HepG2 (cell line): ENCODE measurements around the gene TRIM34. TPM values are rescaled to one million over a fixed set of nuclear protein-coding genes. Genes with fewer than 3 reads are reported as not detected.

ENCODE experiments used
- ATAC-seq: fragments of 200-7000 bp; cut with Tn5 transposase; 3 replicates; pipeline ENCODE4 v1.9.1; 2020; ENCODE audit warnings: mild to moderate bottlenecking, moderate library complexity
- BruUV-seq: library from RNA; stranded (reverse); fragments of 400-500 nt; replicated peaks from 2 replicates; lab custom pipeline; 2021; lab: Mats Ljungman, UMichigan
- CTCF ChIA-PET: fragments of 300-600 bp; formaldehyde crosslinking; extraction: SDS; loops from one replicate; lab custom pipeline; 2021; ENCODE audit warnings: low total read pairs, inconsistent platforms, low intra/inter-chr PET ratio; lab: Yijun Ruan, JAX
- POLR2A ChIA-PET: fragments of 350-600 bp; sonication (Branson Sonifier 250); formaldehyde crosslinking; loops from one replicate; lab custom pipeline; 2020; ENCODE audit warnings: antibody characterized with exemption, inconsistent platforms; lab: Yijun Ruan, JAX
- DNase-seq: peaks from one replicate; pipeline ENCODE4 v3.0.0-alpha.2; 2015; ENCODE audit warnings: low spot score
- FAIRE-seq: peaks from 3 replicates; lab custom pipeline; 2011; peaks lifted over from hg19 to GRCh38; lab: Jason Lieb, UNC
- H2AFZ ChIP-seq: one replicate; pipeline ENCODE4 v1.6.1; 2011; ENCODE audit warnings: low read length, inconsistent platforms
- H3K27ac ChIP-seq: fragments of 300-600 bp; 3 replicates; pipeline ENCODE4 v1.8.0; 2011; ENCODE audit warnings: mixed run types, mild to moderate bottlenecking, mixed read lengths, low read length, inconsistent platforms; ENCODE audit not compliant: insufficient read depth; ENCODE audit errors: extremely low read length
- H3K27me3 ChIP-seq, 2 experiments: fragments of 200-600 bp in 1 of 2; 2 replicates in 1 of 2; 3 replicates in 1 of 2; pipeline versions ENCODE4 v1.6.0 to v1.8.0; 2011; ENCODE audit warnings: low read length in 2 of 2, mild to moderate bottlenecking in 2 of 2, moderate library complexity in 2 of 2, inconsistent platforms in 1 of 2; ENCODE audit not compliant: insufficient read depth in 2 of 2, control insufficient read depth in 1 of 2
- H3K36me3 ChIP-seq, 2 experiments: fragments of 200-600 bp in 1 of 2; replicated peaks in 1 of 2; 2 replicates in 1 of 2; 3 replicates in 1 of 2; pipeline versions ENCODE4 v1.5.1 to v1.8.0; 2011; ENCODE audit warnings: low read length in 2 of 2, inconsistent platforms in 1 of 2; ENCODE audit not compliant: insufficient read depth in 2 of 2, control insufficient read depth in 1 of 2
- H3K4me1 ChIP-seq: 2 replicates; pipeline ENCODE4 v1.5.1; 2012; ENCODE audit warnings: low read length, inconsistent platforms; ENCODE audit not compliant: insufficient read depth
- H3K4me2 ChIP-seq: 2 replicates; pipeline ENCODE4 v1.6.0; 2011; ENCODE audit warnings: low read depth, low read length, inconsistent platforms
- H3K4me3 ChIP-seq, 3 experiments: fragments of 200-600 bp in 1 of 3; sonication (generic), shearing (Covaris generic) in 1 of 3; replicated peaks in 1 of 3; 2 replicates each; pipeline ENCODE4 v1.5.1; 2011 to 2016; ENCODE audit warnings: low read length in 3 of 3, inconsistent platforms in 2 of 3, low read depth in 2 of 3, mild to moderate bottlenecking in 2 of 3, control low read depth in 1 of 3, mixed read lengths in 1 of 3; ENCODE audit not compliant: insufficient read depth in 1 of 3
- H3K79me2 ChIP-seq: one replicate; pipeline ENCODE4 v1.6.1; 2011; ENCODE audit warnings: low read length, inconsistent platforms; ENCODE audit not compliant: insufficient read depth
- H3K9ac ChIP-seq: 2 replicates; pipeline ENCODE4 v1.6.0; 2011; ENCODE audit warnings: mild to moderate bottlenecking, low read depth, low read length, inconsistent platforms; ENCODE audit not compliant: insufficient read depth
- H3K9me3 ChIP-seq: 2 replicates; pipeline ENCODE4 v1.5.1; 2012; ENCODE audit warnings: mild to moderate bottlenecking, low read length
- H4K20me1 ChIP-seq: 2 replicates; pipeline ENCODE4 v1.6.0; 2011; ENCODE audit warnings: inconsistent platforms, mild to moderate bottlenecking, low read length, moderate library complexity; ENCODE audit not compliant: insufficient read depth
- FOXP1 ChIP-seq, 2 experiments: fragments of 450-650 bp in 1 of 2; IDR thresholded peaks; 2 replicates each; pipeline ENCODE4 v1.6.1; 2017 to 2018; ENCODE audit warnings: antibody characterized with exemption in 1 of 2
- IKZF4 ChIP-seq: sonication (generic); formaldehyde crosslinking; IDR thresholded peaks from 2 replicates; pipeline ENCODE4 v1.5.1; 2020; ENCODE audit warnings: borderline replicate concordance, mild to moderate bottlenecking, low read depth, missing genetic modification reagents; ENCODE audit errors: not compliant biosample characterization
- KLF13 ChIP-seq: sonication (generic); formaldehyde crosslinking; IDR thresholded peaks from 2 replicates; pipeline ENCODE4 v1.4.0; 2020; ENCODE audit warnings: mild to moderate bottlenecking, missing genetic modification reagents
- KLF16 ChIP-seq, 2 experiments: sonication (generic) in 1 of 2; formaldehyde crosslinking in 1 of 2; IDR thresholded peaks; 2 replicates each; pipeline versions ENCODE4 v1.6.1 to v1.8.0; 2016 to 2023; ENCODE audit warnings: missing genetic modification reagents in 2 of 2, missing compliant biosample characterization in 1 of 2
- MED1 ChIP-seq: sonication (generic); formaldehyde crosslinking; IDR thresholded peaks from 2 replicates; pipeline ENCODE4 v1.4.0; 2020; ENCODE audit warnings: missing genetic modification reagents
- MXI1 ChIP-seq: IDR thresholded peaks from 3 replicates; pipeline ENCODE4 v1.6.1; 2012; ENCODE audit warnings: low read depth, low read length, inconsistent platforms, borderline replicate concordance
- NONO ChIP-seq, 2 experiments: fragments of 450-650 bp in 1 of 2; sonication (generic) in 1 of 2; formaldehyde crosslinking in 1 of 2; IDR thresholded peaks in 1 of 2; conservative IDR thresholded peaks in 1 of 2; 2 replicates each; pipeline versions ENCODE4 v1.6.1 to v1.8.0; 2017 to 2022; ENCODE audit warnings: mild to moderate bottlenecking in 1 of 2, missing genetic modification reagents in 1 of 2, moderate library complexity in 1 of 2
- PHF20 ChIP-seq: sonication (generic); formaldehyde crosslinking; IDR thresholded peaks from 2 replicates; pipeline ENCODE4 v1.5.0; 2020; ENCODE audit warnings: mild to moderate bottlenecking, missing genetic modification reagents
- TBP ChIP-seq: sonication (generic); formaldehyde crosslinking; IDR thresholded peaks from 2 replicates; pipeline ENCODE4 v1.5.0; 2020; ENCODE audit warnings: missing genetic modification reagents
- TCF7L2 ChIP-seq: IDR thresholded peaks from 2 replicates; pipeline ENCODE4 v1.6.1; 2011; ENCODE audit warnings: mild to moderate bottlenecking, low read depth, low read length, moderate library complexity
- ZFP90 ChIP-seq: sonication (generic); formaldehyde crosslinking; IDR thresholded peaks from 2 replicates; pipeline ENCODE4 v1.8.0; 2022; ENCODE audit warnings: missing genetic modification reagents, mild to moderate bottlenecking, inconsistent platforms, borderline replicate concordance
- ZNF121 ChIP-seq: sonication (generic); formaldehyde crosslinking; IDR thresholded peaks from 2 replicates; pipeline ENCODE4 v1.5.0; 2020; ENCODE audit warnings: mild to moderate bottlenecking, missing genetic modification reagents
- ZNF232 ChIP-seq: sonication (generic); formaldehyde crosslinking; IDR thresholded peaks from 2 replicates; pipeline ENCODE4 v1.4.0; 2020; ENCODE audit warnings: missing genetic modification reagents, borderline replicate concordance
- ZNF510 ChIP-seq: sonication (generic); formaldehyde crosslinking; IDR thresholded peaks from 2 replicates; pipeline ENCODE4 v1.4.0; 2020; ENCODE audit warnings: low read depth, mild to moderate bottlenecking, missing genetic modification reagents
- ZSCAN12 ChIP-seq: sonication (generic); formaldehyde crosslinking; IDR thresholded peaks from 2 replicates; pipeline ENCODE4 v1.9.0; 2021; ENCODE audit warnings: mild to moderate bottlenecking, missing genetic modification reagents
- ZSCAN20 ChIP-seq: sonication (generic); formaldehyde crosslinking; IDR thresholded peaks from 2 replicates; pipeline ENCODE4 v1.4.0; 2020; ENCODE audit warnings: missing genetic modification reagents, mild to moderate bottlenecking, borderline replicate concordance
- WGBS: methylation state at CpG from one replicate; pipeline ENCODE4 v1.1.6; 2017; ENCODE audit warnings: low lambda C conversion rate; 5-methylcytosine and 5-hydroxymethylcytosine counted together
- in situ Hi-C: cut with HindIII; loops from 2 replicates; pipeline ENCODE4 v1.10.0; 2017; ENCODE audit warnings: low pct_unique_long_range_greater_than_20kb; ENCODE audit not compliant: extremely low pct_ligation_motif_present
- intact Hi-C: fragments of 100-400 bp; cut with micrococcal nuclease; formaldehyde crosslinking; loops from one replicate; pipeline ENCODE4 v1.10.0; 2022; ENCODE audit not compliant: unreplicated experiment
- polyA plus RNA-seq, 8 experiments: library from polyadenylated mRNA; depleted of rRNA in 3 of 8; stranded (reverse) in 7 of 8; unstranded in 1 of 8; fragments of >200 nt; fragmentation: Illumina TruSeq in 4 of 8; extraction: Trizol in 4 of 8; gene quantifications; 2 replicates each; pipeline versions ENCODE4 v1.2.1 to v1.2.3, GENCODE V29; 2011 to 2016; ENCODE audit warnings: low read depth in 4 of 8, missing spikeins in 1 of 8, mixed read lengths in 1 of 8; ENCODE audit not compliant: insufficient read depth in 1 of 8
- total RNA-seq, 5 experiments: library from RNA; depleted of rRNA; stranded (reverse); fragments of >200 nt; fragmentation: Illumina TruSeq; extraction: Trizol; gene quantifications; 2 replicates each; pipeline ENCODE4 v1.2.3, GENCODE V29; 2016; ENCODE audit warnings: low read depth in 1 of 5
- TF ChIP-seq, protein P1 (sequence below): sonication (generic); formaldehyde crosslinking; IDR thresholded peaks from 2 replicates; pipeline ENCODE4 v1.5.1; 2020; ENCODE audit warnings: mild to moderate bottlenecking, missing genetic modification reagents, moderate library complexity
- TF ChIP-seq, protein P2 (sequence below): IDR thresholded peaks from 2 replicates; pipeline ENCODE4 v1.6.1; 2016; ENCODE audit warnings: missing genetic modification reagents, missing compliant biosample characterization
- TF ChIP-seq, protein P3 (sequence below): sonication (generic); formaldehyde crosslinking; IDR thresholded peaks from 2 replicates; pipeline ENCODE4 v1.5.1; 2020; ENCODE audit warnings: missing genetic modification reagents, mild to moderate bottlenecking, borderline replicate concordance

Gene TRIM34
- total and polyA plus RNA-seq, 2 of the 13 experiments (the other 11 are each of a cell fraction or from before 2014, with no cell fraction given) = 0.13 to 0.42 TPM

DNA sequence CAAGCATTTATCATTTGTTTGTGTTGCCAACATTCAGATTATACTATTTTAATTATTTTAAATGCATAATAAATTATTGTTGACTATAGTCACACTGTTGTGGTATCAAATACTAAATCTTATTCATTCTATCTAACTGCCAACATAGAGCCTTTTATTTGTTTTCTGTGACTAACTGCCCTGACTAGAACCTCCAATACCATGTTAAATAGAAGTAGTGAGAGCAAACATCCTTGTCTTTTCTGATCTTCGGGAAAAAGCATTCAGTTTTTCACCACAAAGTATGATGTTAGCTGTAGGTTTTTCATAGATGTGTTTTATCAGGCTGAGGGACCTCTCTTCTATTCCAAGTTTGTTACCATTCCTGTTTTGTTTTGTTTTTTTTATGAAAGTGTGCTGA lies 15.2 kb downstream of the TRIM34 start:
- ChIA-PET POLR2A (no interaction called here), CTCF (no interaction called here)
- in situ Hi-C loops = no loop called here
- ATAC-seq = no peak
- Histone ChIP-seq H3K4me3 (no peak overlapping the region), H3K9me3 (no peaks in the 10 kb centered on the region), H2AFZ (no peak overlapping the region), H4K20me1 (no peaks in the 10 kb centered on the region), H3K9ac (no peak overlapping the region), H3K36me3 (no peaks in the 10 kb centered on the region), H3K4me2 (no peak overlapping the region), H3K27me3 (no peaks in the 10 kb centered on the region), H3K27ac (no peak overlapping the region), H3K4me1 (no peaks in the 10 kb centered on the region), H3K79me2 (no peaks in the 10 kb centered on the region)
- TF ChIP-seq ZNF232 = no peak
- no peak for TF ChIP-seq ZNF510 (CRISPR knock-in tag)
- TF ChIP-seq FOXP1 (IDR thresholded peaks at IDR 0.05) = no peak
- no peak for TF ChIP-seq FOXP1 (CRISPR knock-in tag; IDR thresholded peaks at IDR 0.05)
- TF ChIP-seq TCF7L2 = no peak
- TF ChIP-seq KLF13 = no peak
- TF ChIP-seq ZSCAN20 (CRISPR knock-in tag) = no peak
- TF ChIP-seq MXI1 = no peak
- no peak for TF ChIP-seq PHF20 (CRISPR knock-in tag)
- TF ChIP-seq IKZF4 (CRISPR knock-in tag) = no peak
- TF ChIP-seq, protein P1, sequence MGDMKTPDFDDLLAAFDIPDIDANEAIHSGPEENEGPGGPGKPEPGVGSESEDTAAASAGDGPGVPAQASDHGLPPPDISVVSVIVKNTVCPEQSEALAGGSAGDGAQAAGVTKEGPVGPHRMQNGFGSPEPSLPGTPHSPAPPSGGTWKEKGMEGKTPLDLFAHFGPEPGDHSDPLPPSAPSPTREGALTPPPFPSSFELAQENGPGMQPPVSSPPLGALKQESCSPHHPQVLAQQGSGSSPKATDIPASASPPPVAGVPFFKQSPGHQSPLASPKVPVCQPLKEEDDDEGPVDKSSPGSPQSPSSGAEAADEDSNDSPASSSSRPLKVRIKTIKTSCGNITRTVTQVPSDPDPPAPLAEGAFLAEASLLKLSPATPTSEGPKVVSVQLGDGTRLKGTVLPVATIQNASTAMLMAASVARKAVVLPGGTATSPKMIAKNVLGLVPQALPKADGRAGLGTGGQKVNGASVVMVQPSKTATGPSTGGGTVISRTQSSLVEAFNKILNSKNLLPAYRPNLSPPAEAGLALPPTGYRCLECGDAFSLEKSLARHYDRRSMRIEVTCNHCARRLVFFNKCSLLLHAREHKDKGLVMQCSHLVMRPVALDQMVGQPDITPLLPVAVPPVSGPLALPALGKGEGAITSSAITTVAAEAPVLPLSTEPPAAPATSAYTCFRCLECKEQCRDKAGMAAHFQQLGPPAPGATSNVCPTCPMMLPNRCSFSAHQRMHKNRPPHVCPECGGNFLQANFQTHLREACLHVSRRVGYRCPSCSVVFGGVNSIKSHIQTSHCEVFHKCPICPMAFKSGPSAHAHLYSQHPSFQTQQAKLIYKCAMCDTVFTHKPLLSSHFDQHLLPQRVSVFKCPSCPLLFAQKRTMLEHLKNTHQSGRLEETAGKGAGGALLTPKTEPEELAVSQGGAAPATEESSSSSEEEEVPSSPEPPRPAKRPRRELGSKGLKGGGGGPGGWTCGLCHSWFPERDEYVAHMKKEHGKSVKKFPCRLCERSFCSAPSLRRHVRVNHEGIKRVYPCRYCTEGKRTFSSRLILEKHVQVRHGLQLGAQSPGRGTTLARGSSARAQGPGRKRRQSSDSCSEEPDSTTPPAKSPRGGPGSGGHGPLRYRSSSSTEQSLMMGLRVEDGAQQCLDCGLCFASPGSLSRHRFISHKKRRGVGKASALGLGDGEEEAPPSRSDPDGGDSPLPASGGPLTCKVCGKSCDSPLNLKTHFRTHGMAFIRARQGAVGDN (CRISPR knock-in tag) = no peak
- no peak for TF ChIP-seq ZNF121 (CRISPR knock-in tag)
- TF ChIP-seq ZFP90 = no peak
- no peak for TF ChIP-seq MED1 (CRISPR knock-in tag)
- TF ChIP-seq NONO (IDR thresholded peaks at IDR 0.05) = no peak
- TF ChIP-seq NONO (CRISPR knock-in tag; conservative IDR thresholded peaks at IDR 0.05) = no peak
- TF ChIP-seq ZSCAN12 (CRISPR knock-in tag) = no peak
- TF ChIP-seq KLF16 (CRISPR knock-in tag; IDR thresholded peaks at IDR 0.05) = no peak
- TF ChIP-seq, protein P2, sequence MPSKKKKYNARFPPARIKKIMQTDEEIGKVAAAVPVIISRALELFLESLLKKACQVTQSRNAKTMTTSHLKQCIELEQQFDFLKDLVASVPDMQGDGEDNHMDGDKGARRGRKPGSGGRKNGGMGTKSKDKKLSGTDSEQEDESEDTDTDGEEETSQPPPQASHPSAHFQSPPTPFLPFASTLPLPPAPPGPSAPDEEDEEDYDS (CRISPR knock-in tag) = no peak
- TF ChIP-seq, protein P3, sequence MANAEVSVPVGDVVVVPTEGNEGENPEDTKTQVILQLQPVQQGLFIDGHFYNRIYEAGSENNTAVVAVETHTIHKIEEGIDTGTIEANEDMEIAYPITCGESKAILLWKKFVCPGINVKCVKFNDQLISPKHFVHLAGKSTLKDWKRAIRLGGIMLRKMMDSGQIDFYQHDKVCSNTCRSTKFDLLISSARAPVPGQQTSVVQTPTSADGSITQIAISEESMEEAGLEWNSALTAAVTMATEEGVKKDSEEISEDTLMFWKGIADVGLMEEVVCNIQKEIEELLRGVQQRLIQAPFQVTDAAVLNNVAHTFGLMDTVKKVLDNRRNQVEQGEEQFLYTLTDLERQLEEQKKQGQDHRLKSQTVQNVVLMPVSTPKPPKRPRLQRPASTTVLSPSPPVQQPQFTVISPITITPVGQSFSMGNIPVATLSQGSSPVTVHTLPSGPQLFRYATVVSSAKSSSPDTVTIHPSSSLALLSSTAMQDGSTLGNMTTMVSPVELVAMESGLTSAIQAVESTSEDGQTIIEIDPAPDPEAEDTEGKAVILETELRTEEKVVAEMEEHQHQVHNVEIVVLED = no peak
- no peak for TF ChIP-seq TBP (CRISPR knock-in tag)
- no peak for FAIRE-seq
- intact Hi-C loops = no loop called here
- no peak for DNase-seq
- BruUV-seq = no TSS peak
- WGBS = 0% methylated on average over 1 of the region's 1 CpG
